ENCODE data around the gene FBLIM1. TPM values are rescaled to one million over a fixed set of nuclear protein-coding genes. Genes with fewer than 3 reads are reported as not detected.

FBLIM1 gene
- total RNA-seq, 2 experiments from 2014 or later, result 0.50 TPM; not detected in 1

- Histone ChIP-seq H3K4me1 (ENCODE audit: insufficient read depth, low read length) (no peaks in the 10 kb centered on the region), H3K27me3 (ENCODE audit: control insufficient read depth in 1 of 2, insufficient read depth in 2 of 2, low read length in 2 of 2) (no peaks in the 10 kb centered on the region), H3K27ac (ENCODE audit: low read depth in 1 of 2, low read length in 2 of 2) (no peak overlapping the region), H3K9me3 (ENCODE audit: control insufficient read depth in 1 of 2, insufficient read depth in 1 of 2, low read length in 2 of 2) (no peaks in the 10 kb centered on the region), H3K4me3 (ENCODE audit: low read length) (no peak overlapping the region), H3K36me3 (ENCODE audit: insufficient read depth, low read length) (peaks cover 39% of the 10 kb centered on the region)
- POLR2A ChIA-PET, result no interaction called here
- Mint-ChIP-seq H3K27ac (no peak overlapping the region), H3K36me3 (ENCODE audit: low read depth) (peaks cover 41% of the 10 kb centered on the region), H3K9me3 (no peaks in the 10 kb centered on the region), H3K4me1 (ENCODE audit: low read depth) (peaks cover 2% of the 10 kb centered on the region), H3K27me3 (no peaks in the 10 kb centered on the region), H3K4me3 (no peak overlapping the region)
- no peak for TF ChIP-seq CTCF (IDR thresholded peaks at IDR 0.05)
- intact Hi-C loops (cut with DNase I, micrococcal nuclease), result no loop called here
- no peak for DNase-seq
- no peak for ATAC-seq (ENCODE audit: poor library complexity)
- CTCF ChIA-PET, result interaction anchor here (0.6 kb wide), 1 partner anchor 10 kb away, joined by 3 read pairs; no protein-coding TSS in a partner anchor
Measured at GRCh38 chr1:15714406-15715136, 44.0 kb upstream of the FBLIM1 start.

GRCh38 chr1:15717418-15718125 is 41.0 kb upstream of the FBLIM1 start:
- TF ChIP-seq CTCF (IDR thresholded peaks at IDR 0.05), result no peak
- H3K9me3 Mint-ChIP-seq, result no peaks in the 10 kb centered on the region
- CTCF ChIA-PET, result no interaction called here
- H3K27ac Mint-ChIP-seq, result no peak overlapping the region
- POLR2A ChIA-PET, result no interaction called here
- ATAC-seq (ENCODE audit: poor library complexity) (no peak), DNase-seq (no peak)
- H3K27me3 Mint-ChIP-seq, result no peaks in the 10 kb centered on the region
- no peaks in the 10 kb centered on the region for H3K4me1 Mint-ChIP-seq (ENCODE audit: low read depth)
- Histone ChIP-seq H3K27me3 (ENCODE audit: control insufficient read depth in 1 of 2, insufficient read depth in 2 of 2, low read length in 2 of 2) (no peaks in the 10 kb centered on the region), H3K27ac (ENCODE audit: low read depth in 1 of 2, low read length in 2 of 2) (no peak overlapping the region), H3K9me3 (ENCODE audit: control insufficient read depth in 1 of 2, insufficient read depth in 1 of 2, low read length in 2 of 2) (no peaks in the 10 kb centered on the region), H3K4me3 (ENCODE audit: low read length) (no peak overlapping the region), H3K36me3 (ENCODE audit: insufficient read depth, low read length) (peaks cover 62% of the 10 kb centered on the region), H3K4me1 (ENCODE audit: insufficient read depth, low read length) (no peaks in the 10 kb centered on the region)
- intact Hi-C loops (cut with DNase I, micrococcal nuclease), result no loop called here
- peaks cover 61% of the 10 kb centered on the region for H3K36me3 Mint-ChIP-seq (ENCODE audit: low read depth)
- H3K4me3 Mint-ChIP-seq, result no peak overlapping the region

- Mint-ChIP-seq H3K4me1 (ENCODE audit: low read depth) (no peaks in the 10 kb centered on the region), H3K27me3 (no peaks in the 10 kb centered on the region), H3K9me3 (no peaks in the 10 kb centered on the region), H3K36me3 (ENCODE audit: low read depth) (peaks cover 67% of the 10 kb centered on the region), H3K27ac (no peak overlapping the region), H3K4me3 (no peak overlapping the region)
- Histone ChIP-seq H3K27me3 (ENCODE audit: control insufficient read depth in 1 of 2, insufficient read depth in 2 of 2, low read length in 2 of 2) (no peaks in the 10 kb centered on the region), H3K4me1 (ENCODE audit: insufficient read depth, low read length) (no peaks in the 10 kb centered on the region), H3K27ac (ENCODE audit: low read depth in 1 of 2, low read length in 2 of 2) (no peak overlapping the region), H3K36me3 (ENCODE audit: insufficient read depth, low read length) (peaks cover 66% of the 10 kb centered on the region), H3K4me3 (ENCODE audit: low read length) (no peak overlapping the region), H3K9me3 (ENCODE audit: control insufficient read depth in 1 of 2, insufficient read depth in 1 of 2, low read length in 2 of 2) (no peaks in the 10 kb centered on the region)
- no peak for DNase-seq
- ATAC-seq (ENCODE audit: poor library complexity), result no peak
- POLR2A ChIA-PET, result no interaction called here
- TF ChIP-seq CTCF (IDR thresholded peaks at IDR 0.05), result no peak
- intact Hi-C loops (cut with DNase I, micrococcal nuclease), result no loop called here
- CTCF ChIA-PET, result no interaction called here
Measured at GRCh38 chr1:15718199-15718601, 40.4 kb upstream of the FBLIM1 start.

All from CD4-positive, alpha-beta T cell (primary cell).